Measurements from ENCODE around the gene RTP5.
"Not testable (repeated sequence)": the region's sequence is repeated elsewhere in the genome, so short reads cannot be mapped to it uniquely, and the experiment has no call there.

RTP5 gene

DNA sequence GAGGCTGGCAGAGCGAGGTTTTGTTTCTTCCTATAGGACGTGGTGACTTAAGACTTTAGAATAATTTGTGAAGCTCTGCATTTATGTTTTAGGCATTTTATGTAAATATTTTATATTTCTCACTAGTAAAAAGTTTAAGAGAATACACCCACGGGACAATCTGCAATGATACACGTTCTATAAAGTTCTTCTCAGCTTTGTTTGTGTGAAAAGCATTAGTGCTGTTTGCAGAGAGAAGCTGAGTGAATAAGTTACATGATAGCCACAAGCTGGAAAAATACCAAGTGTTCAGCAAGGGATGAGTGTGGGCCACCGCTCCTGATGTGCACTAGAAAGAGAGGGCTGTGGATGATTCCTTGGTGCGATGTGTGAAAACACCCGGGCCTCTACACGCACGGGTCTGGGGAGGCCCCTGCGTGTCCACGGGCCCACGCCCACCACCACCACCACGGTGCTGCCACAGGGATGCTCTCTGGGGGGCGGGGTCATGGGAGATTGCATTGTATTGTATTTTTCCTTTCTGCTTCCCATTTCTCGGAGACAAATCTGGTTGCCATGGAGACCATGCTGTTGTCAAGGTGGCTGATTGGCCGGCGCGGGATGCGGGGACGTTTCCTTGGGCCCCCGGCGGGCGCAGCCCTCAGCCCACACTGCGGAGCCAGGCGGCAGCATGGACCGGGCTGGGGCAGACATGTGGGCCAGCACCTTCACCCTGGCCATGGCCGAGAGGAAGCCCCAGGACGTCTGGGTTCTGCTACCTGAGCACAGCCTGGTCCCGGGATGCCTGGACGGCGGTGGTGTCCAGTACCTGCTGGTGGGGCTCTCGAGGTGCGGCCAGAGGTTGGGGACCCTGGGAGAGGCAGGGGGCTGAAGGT is at the start of gene RTP5:
Gene RTP5, plus strand, starts transcription at position 643 of the 875 bp plus-strand sequence. Its CDS starts 28 bp downstream, at position 671.
- no peak for FAIRE-seq

DNA sequence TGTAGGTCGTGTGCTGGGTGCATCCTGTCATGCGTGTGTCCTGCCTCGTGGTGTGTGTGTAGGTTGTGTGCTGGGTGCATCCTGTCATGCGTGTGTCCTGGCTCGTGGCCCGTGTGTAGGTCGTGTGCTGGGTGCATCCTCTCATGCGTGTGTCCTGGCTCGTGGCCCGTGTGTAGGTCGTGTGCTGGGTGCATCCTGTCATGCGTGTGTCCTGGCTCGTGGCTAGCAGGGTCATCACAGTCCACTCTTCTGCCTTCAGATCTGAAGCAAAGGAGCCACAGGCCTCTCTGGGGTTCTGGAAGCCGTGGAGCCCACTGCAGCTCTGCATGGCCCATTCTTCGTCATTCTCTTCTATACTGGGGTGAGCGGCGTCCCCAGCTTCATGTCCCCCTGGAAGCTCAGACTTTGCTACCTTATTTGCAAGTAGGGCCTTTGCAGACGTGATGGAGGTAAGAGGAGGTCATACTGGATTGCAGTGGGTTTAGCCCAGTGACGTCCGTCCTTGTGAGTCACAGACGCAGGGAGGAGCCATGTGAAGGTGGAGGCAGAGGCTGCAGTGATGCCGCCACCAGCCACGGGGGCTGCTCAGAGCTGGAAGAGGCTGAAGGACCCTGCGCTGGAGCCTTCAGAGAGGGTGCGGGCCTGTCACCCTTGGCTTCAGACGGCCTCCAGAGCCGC is 49.4 kb upstream of the RTP5 start:
- not testable (repeated sequence) for FAIRE-seq

DNA sequence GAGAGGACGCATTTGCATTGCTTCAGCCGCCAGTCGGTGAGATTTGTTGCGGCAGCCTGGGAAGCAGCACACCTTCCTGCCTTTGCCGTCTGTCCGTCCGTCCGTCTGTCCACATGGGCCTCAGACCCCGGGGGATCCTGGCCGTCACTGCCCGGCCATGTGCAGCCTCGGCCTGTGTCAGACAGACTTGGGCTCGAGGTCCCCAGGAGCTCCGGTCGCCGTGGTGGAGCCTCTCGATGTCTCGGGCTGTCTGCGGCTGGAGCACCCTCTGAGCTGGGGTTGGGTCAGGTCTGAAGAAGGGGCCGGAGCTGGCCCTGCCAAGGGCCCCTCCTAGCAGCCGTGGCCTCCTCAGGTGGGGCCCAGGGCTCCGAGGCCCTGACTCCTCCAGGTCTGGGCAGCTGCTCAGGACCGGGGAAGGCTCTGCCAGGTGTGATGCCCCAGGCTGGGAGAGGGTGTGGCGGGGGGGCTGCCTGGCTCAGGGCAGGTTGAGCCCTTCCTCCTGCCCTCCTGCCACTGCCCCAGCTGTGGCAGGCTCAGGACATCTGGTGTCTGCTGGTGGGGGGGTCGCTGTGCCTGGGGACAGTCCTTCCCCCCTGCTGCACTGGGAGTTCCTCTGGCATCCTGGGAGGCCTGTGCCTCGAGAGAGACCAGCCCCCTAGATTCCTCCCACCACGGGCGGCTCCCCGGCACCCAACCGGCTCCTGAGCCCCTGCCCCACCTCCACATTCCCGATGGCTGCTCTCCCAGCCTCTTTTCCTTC is 48.7 kb upstream of the RTP5 start:
- FAIRE-seq, result no peak

DNA sequence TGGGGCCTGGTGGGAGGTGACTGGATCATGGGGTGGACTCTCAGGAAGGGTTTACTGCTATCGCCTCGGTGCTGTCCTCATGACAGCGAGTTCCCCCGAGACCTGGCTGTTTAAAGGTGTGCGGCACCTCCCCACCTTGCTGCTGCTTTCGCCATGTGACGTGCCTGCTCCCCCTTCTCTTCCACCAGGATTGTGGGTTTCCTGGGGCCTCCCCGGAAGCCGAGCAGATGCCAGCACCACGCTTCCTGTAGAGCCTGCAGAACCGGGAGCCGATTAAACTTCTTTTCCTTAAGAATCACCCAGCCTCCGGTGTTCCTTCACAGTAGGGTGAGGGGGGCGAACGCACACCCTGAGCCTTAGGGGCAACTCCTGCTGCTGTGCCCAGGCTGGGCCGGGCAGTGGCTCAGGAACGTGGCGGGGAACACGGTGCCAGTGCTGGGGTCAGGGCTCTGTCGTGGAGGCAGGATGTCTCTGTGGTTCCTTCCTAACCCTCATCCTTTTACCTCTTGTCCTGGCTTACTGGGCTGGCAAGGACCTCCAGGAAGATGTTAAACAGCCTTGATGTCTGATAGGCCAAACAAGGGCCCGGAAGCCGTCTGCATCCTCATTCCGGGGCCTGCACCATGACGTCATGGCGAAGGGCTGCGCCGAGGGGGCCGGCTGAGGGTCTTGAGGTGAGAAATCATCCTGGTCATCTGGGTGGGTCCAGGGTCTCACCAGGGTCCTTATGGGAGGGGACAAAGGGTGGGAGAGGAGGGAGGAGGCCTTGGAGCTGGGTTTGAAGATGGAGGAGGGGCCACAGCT is 47.9 kb upstream of the RTP5 start:
- FAIRE-seq, result no peak

DNA sequence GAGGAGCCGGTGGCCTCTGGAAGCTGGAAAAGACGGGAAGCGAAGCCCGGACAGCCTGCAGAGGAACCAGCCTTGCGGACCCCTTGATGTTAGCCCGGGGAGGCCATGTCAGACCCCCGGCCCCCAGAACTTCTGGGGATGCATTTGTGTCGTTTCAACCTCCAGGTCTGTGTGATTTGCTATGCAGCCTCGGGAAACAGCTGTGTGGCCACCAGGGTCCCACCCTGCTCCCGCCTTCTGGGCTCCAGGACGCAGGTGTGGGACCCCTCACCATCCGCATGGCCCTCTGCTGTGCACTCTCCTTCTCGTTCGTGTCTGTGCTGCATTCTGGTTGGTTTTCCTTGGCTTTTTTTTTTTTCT is 47.3 kb upstream of the RTP5 start:
- no peak for FAIRE-seq

DNA sequence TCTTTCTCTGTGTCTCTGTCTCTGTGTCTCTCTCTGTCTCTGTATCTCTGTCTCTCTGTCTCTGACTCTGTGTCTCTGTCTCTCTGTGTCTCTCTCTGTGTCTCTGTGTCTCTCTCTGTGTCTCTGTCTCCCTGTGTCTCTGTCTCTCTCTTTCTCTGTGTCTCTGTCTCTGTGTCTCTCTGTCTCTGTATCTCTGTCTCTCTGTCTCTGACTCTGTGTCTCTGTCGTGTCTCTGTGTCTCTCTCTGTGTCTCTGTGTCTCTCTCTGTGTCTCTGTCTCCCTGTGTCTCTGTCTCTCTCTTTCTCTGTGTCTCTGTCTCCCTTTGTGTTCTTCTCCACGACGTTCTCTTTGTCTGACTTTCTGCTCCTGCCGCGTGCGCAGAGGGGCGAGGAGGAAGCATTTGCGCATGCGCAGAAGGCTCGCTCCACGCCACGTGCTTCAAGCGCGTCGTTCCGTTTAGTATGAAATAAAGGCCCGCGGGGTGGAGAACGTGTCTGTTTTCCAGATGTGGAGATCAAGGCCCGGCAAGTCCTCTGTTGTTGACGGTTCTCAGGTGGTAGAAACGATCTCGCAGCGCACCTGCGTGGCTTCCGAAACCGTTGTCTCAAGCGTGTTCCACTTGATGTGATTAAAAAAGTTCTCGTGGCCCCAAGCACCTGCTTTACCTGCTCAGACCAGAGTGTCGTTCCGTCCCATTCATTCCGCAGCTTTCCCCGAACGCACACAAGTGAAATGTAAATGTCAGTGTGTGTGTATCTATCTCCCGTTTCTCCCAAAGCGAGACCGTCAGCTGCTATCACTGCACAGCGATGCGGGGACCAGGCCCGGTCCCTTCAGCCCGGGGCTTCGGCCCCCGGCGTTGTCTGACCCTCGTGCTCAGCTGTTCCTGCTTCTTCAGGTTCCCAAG is 45.7 kb upstream of the RTP5 start:
- not testable (repeated sequence) for FAIRE-seq

DNA sequence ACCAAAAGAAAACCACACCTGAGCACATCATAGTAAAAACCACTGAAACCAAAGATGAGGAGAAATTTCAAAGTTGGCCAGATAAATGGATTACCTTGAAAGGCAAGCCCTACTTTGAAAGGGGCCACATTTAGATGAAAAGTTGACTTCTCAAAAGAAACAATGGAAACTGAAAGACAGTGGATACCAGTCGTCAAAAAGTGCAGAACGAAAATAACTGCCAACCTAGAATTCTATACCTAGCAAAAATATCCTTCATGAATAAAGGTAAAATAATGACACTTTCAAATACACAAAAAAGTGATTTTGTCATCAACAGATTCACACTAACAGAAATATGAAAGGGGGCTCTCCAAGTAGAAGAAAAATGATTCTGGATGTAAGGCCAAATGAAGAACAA is 42.1 kb upstream of the RTP5 start:
- no peak for FAIRE-seq

DNA sequence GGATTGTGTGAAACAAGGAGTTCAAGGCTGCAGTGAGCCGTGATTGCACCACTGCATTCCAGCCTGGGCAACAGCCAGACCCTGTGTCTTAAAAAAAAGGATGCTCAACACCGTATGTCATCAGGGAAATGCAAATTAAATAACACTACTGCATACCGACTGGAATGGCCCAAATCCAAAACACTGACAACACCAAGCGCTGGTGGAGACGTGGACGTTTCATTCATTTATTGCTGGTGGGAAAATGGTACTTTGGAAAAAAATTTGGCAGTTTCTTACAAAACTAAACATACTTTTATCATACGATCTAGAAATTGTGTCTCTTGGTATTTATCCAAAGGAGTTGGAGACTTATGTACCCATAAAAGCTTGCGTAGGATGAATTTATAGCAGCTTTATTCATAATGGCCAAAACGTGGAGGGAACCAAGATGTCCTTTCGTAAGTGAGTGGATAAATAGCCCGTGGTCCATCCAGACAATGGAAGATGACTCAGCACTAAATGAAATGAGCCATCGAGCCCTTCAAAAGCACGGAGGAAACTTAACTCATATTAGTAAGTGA is 36.3 kb upstream of the RTP5 start:
- no peak for FAIRE-seq

DNA sequence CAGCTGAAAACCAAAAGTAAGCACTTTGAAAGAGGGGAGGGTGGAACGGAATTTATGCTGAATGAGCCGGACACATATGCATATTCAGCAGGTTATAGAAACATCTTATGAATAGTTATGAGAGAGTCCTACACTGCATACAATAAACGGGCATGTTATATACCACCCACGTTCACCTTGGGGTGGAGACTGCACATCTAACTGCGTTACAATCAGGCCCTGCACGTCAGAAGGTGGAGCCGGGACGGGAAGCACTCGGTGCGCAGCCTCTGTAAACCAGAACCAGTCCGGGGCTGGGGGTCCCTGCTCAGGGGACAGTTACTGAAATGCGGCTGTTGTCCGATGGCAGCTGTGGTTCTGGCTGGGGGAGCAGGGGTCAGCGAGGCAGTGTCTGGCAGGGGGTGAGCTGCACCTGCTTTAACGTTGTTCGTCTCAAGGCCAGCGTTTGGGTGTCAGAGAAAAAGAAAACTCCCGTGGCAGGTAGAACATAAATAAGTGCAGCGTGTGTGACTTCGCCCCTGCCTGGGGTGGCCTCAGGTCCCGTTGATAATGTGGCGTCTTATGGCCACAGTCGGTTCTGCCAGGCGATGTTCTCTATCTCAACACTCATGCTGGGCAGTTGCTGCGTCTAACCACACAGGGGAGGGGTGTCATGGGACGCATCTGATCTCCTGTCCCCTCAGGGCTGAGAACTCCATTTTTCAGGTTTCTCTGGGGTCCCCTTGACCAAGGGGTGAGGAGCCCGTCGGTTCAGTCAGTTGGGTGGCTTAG is 35.6 kb upstream of the RTP5 start:
- not testable (repeated sequence) for FAIRE-seq

DNA sequence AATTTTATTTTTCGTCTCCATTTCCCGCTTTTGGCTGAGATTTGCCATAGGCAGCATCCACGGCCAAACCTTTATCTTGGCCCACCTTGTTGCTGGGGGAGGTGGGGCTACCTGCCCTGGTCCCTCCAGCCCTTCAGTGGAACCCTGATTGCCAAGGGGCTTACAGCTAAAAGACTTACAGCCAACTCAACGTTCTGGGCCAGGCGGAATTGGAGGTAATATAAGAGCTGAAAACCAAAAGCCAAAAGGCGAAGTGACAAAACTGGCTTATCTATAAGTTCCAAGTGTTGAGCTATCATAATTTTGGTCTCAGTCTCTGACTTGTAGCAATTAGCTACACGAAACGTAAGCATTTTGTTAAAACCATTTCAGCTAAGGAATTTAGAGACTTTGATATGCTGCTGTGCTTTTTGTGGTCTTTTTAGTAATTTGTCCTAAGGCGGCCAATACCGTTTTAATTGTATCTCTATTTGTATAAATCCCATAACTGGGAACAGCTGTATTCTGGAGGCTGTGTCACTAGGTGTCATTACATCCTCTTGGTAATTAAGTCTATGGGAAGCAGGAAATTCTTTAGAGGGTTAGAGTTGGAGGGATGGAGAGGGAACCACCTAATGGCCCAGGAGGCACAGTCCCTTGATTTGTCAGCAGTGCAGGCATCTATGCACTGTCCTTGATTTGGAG is 34.9 kb upstream of the RTP5 start:
- FAIRE-seq, result no peak

DNA sequence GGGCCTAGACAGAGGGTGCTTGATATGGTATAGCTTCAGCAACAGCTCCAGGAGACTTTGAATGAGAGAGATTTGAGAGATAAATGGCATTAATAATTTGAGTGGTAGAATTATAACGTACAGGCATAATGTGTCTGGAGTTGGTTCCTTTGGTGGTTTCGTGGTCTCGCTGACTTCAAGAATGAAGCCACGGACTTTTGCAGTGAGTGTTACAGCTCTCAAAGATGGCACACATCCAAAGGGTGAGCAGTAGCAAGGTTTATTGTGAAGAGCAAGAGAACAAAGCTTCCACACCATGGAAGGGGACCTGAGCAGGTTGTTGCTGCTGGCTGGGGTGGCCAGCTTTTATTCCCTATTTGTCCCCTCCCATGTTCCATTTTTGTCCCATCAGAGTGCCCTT is 33.9 kb upstream of the RTP5 start:
- no peak for FAIRE-seq

DNA sequence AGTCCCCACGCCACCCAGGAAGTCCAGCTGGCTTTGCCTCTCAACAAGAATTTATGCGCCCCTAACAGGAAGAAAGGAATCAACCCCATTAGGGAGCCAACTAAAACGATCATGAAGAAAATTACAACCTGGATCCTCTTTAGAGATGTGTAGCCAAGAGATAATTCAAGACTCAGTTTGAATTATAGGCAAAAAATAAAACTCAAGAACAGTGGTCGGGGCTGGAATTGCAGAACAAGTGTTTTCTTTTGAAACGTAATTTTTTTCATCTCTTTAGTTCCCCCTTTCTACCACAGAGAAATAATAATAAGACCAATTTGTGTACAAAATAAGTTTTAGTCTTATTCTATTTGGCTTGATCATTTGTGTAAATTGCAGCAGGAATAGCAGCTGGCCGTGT is 33.2 kb upstream of the RTP5 start:
- no peak for FAIRE-seq

DNA sequence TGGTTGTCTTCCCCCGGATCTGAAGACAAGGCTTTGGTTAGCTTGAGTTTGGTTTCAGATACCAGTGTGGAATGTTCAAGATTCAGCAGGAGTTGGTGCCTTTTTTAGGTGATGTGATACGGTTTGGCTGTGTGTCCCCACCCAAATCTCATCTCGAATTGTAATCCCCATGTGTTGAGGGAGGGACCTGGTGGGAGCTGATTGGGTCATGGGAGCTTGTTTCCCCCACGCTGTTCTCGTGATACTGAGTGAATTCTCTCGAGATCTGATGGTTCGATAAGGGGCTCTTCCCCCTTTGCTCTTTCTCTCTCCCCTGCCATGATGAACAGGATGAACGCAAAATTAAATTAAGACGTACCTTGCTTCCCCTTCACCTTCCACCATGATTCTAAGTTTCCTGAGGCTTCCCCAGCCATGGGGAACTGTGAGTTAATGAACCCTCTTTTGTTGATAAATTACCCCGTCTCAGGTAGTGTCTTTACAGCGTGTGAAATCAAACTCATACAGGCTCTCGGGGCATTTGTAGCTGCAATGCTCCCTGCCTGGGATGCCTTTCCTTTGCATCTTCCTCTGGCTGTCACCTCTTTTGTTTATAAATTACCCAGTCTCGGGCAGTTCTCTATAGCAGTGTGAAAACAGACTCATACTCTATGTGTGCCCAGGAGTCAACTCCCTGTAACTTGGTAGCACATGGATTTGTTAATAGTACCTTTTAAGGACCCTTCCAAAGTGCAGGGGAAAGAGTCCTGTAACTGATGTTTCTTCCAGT is 32.1 kb upstream of the RTP5 start:
- FAIRE-seq, result no peak

DNA sequence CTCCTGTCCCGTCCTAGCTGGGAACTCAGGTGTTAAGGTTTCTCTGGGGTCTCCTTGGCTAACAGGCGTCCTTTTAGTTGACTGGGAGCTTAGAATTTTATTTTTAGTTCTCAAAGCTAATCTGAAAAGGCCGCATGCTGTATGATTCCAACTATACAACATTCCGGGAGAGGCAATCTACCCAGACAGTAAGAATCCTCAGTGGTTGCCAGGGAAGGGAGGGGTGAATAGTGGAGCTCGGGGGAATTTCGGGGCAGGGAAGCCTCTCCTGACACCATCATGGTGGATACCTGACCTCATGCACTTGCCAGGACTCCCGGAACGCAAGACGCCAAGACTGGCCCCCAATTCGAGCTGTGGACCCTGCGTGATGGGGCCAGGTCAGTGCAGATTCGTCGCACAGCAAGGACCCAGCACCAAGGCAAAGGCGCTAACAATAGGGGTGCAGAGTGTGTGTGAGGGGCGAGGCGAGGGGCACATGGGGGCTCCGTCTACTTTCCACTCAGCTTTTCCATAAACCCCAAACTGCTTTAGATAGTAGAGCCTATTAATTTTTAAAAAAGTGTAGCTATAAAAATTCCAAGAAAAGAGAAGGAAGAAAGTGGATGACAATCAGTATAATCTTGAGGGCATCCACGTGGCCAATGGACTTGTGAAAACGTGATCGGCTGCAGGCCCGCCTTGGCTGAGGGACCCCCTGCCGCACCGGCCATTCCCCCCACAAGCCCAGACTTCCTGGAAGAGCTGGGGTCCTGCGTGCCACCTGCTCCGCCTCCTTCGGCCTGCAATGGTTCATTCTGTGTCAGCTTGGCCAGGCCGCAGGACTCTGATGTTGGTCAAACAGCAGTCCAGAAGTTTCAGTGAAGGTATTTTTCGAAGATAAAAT is 28.1 kb upstream of the RTP5 start:
- FAIRE-seq, result no peak

DNA sequence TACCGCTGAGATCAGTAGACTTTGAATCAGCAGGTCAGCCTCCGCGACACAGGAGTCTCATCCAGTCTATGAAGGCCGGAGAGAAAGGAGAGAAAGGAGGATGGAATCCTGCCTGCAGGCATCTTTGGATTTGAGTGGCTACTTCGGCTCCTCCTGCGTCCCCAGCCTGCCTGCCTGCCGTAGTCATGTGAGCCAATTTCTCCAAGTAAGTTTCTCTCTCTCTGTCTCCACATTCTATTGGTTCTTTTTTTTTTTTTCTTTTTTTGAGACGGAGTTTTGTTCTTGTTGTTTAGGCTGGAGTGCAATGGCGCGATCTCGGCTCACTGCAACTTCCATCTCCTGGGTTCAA is 27.5 kb upstream of the RTP5 start:
- no peak for FAIRE-seq

DNA sequence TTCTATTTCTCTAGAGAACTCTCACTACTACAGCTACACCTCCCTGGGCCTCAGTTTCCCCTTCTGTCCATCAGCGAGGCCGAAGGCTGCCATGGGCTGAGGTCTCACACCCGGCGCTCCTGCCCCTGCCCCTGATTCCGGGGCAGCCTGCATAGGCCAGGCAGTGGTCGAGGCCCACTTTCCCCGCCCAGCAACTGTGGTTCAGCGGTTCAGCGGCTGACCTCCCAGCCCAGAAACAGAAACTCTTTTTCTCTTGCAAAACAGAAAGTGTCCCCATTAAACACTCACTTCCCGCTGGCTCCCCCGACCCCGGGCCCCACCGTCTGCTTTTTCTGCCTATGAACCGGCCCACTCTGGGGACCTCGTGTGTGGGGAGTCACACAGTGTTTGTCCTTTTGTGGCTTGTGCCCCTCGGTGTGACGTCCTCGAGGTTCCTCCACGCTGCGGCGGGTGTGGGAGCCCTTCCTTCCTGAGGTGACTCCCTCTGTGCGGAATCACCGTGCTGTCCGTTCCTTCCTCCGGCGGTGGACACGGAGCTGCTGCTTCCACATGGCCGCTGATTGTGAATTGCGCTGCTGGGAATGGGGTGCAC is 26.8 kb upstream of the RTP5 start:
- no peak for FAIRE-seq

DNA sequence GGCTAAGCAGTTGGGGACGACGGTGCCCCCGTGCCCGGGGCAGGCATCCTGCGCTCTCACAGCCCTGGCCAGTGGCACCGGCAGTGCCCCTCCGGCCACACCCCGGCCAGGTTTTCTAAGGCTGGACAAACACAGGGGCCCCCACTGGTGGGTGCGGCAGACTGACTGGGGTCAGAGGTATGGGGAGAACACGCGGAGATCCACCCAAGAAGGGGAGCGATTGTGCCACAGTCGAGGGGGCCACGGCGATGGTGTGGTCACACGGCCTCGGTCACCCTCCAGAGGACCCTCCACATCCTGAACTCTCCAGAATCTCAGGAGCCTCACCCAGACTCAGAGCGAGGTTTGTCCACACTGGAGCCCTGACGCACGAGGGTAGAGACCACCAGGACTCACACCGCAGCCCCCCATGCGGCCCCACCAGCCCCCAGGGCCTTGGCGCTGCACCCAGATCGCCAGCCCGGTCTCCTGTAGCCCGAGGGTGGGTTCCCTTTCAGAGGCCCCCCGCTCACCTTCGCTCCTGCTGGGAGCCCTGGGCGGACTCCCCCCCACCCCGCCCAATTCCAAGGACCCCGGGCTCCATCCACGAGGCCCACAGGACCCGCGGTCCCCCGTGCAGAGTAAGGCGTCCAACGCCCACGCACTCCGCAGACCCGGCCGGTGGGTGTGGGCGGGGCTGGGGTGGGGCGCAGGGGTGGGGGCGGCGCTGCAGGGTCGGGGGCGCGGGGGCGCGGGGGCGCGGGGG is 26.0 kb upstream of the RTP5 start:
- FAIRE-seq, result no peak
